Right atrium auricular region (tissue), 2 donors: ENCODE data around the gene ADGRA1. TPM values are rescaled to one million over a fixed set of nuclear protein-coding genes. Genes with fewer than 3 reads are reported as not detected.
A peak's percentile ranks its signal among the peaks of the same experiment; 100 is the strongest.

Source experiments
- DNase-seq: peaks from one replicate; pipeline ENCODE4 v3.0.0-alpha.2; 2019; ENCODE audit warnings: low spot score
- H3K27ac ChIP-seq, 2 donors: fragments of 200-600 bp; sonication (generic); 1 replicate in 1 of 2; 2 replicates in 1 of 2; pipeline ENCODE4 v1.5.1; 2016 to 2019
- H3K27me3 ChIP-seq, 2 donors: fragments of 200-600 bp; sonication (generic); one replicate each; pipeline versions ENCODE4 v1.5.1 to v1.6.0; 2017 to 2019
- H3K36me3 ChIP-seq: fragments of 200-600 bp; sonication (generic); one replicate; pipeline ENCODE4 v1.5.1; 2016
- H3K4me1 ChIP-seq, 2 donors: fragments of 200-600 bp; sonication (generic); one replicate each; pipeline versions ENCODE4 v1.5.1 to v1.6.0; 2017 to 2019
- H3K4me3 ChIP-seq, 2 donors: fragments of 200-600 bp; sonication (generic); 1 replicate in 1 of 2; 2 replicates in 1 of 2; pipeline ENCODE4 v1.5.1; 2017 to 2019; ENCODE audit warnings: mild to moderate bottlenecking in 1 of 2, moderate library complexity in 1 of 2
- H3K9me3 ChIP-seq, 2 donors: fragments of 200-600 bp; sonication (generic); one replicate each; pipeline ENCODE4 v1.5.1; 2019
- CTCF ChIP-seq, 2 donors: fragments of 200-600 bp; sonication (generic); IDR thresholded peaks; one replicate each; pipeline ENCODE4 v1.5.1; 2019; ENCODE audit warnings: antibody characterized with exemption in 2 of 2
- total RNA-seq, 2 donors: library from RNA; depleted of rRNA; stranded (reverse); fragments of >200 nt; gene quantifications; one replicate each; pipeline ENCODE4 v1.1.0, GENCODE V29; 2016

ADGRA1 gene
- total RNA-seq = under 1 TPM; 0.11 to 0.51 TPM

- DNase-seq = no peak
These were observed at the start of gene ADGRA1 for GRCh38 chr10:133087679-133088178. Gene ADGRA1, plus strand, starts transcription at chr10:133087924. Its CDS starts 986 bp downstream, at chr10:133088910.

GRCh38 chr10:133038036-133038823 lies 49.5 kb upstream of the ADGRA1 start:
- Histone ChIP-seq H3K36me3 (no peaks in the 10 kb centered on the region), H3K9me3 (no peaks in the 10 kb centered on the region), H3K4me1 (no peaks in the 10 kb centered on the region), H3K27me3 (no peaks in the 10 kb centered on the region), H3K4me3 (no peak overlapping the region), H3K27ac (no peak overlapping the region)
- TF ChIP-seq CTCF (IDR thresholded peaks at IDR 0.05) = no peak
- DNase-seq = no peak

More at GRCh38 chr10:133087679-133088178, at the start of gene ADGRA1:
- no peak for TF ChIP-seq CTCF (IDR thresholded peaks at IDR 0.05)
- Histone ChIP-seq H3K27me3 (peaks cover 0 to 15% of the 10 kb centered on the region in 2 donors), H3K36me3 (no peaks in the 10 kb centered on the region), H3K9me3 (no peaks in the 10 kb centered on the region), H3K4me1 (no peaks in the 10 kb centered on the region), H3K4me3 (peak within 1 kb of the TSS in 1 of 2 donors; percentile 37), H3K27ac (no peak within 1 kb of the TSS)

- no peak overlapping the region for H3K4me3 ChIP-seq
- H3K36me3 ChIP-seq = no peaks in the 10 kb centered on the region
- H3K27ac ChIP-seq = no peak overlapping the region
- no peaks in the 10 kb centered on the region for H3K9me3 ChIP-seq
- no peak for DNase-seq
- no peaks in the 10 kb centered on the region for H3K4me1 ChIP-seq
- TF ChIP-seq CTCF (IDR thresholded peaks at IDR 0.05) = no peak
- no peaks in the 10 kb centered on the region for H3K27me3 ChIP-seq
These were observed 48.5 kb upstream of the ADGRA1 start for GRCh38 chr10:133039107-133039802.

- Histone ChIP-seq H3K27me3 (no peaks in the 10 kb centered on the region), H3K27ac (no peak overlapping the region), H3K36me3 (no peaks in the 10 kb centered on the region), H3K4me3 (no peak overlapping the region), H3K9me3 (no peaks in the 10 kb centered on the region), H3K4me1 (no peaks in the 10 kb centered on the region)
- no peak for DNase-seq
- TF ChIP-seq CTCF (IDR thresholded peaks at IDR 0.05) = no peak
These were observed 47.9 kb upstream of the ADGRA1 start for GRCh38 chr10:133039803-133040165.

GRCh38 chr10:133040198-133040597 lies 47.5 kb upstream of the ADGRA1 start:
- TF ChIP-seq CTCF (IDR thresholded peaks at IDR 0.05) = no peak
- no peak for DNase-seq
- Histone ChIP-seq H3K4me1 (no peaks in the 10 kb centered on the region), H3K27ac (no peak overlapping the region), H3K36me3 (no peaks in the 10 kb centered on the region), H3K27me3 (no peaks in the 10 kb centered on the region), H3K4me3 (no peak overlapping the region), H3K9me3 (no peaks in the 10 kb centered on the region)
